K562 (cell line): ENCODE results near the gene NLRX1. TPM values are rescaled to one million over a fixed set of nuclear protein-coding genes. Genes with fewer than 3 reads are reported as not detected.

Experiments
- ATAC-seq: fragments of 200-7000 bp; cut with Tn5 transposase; 3 replicates; pipeline ENCODE4 v1.9.1; 2020; ENCODE audit warnings: moderate library complexity
- BruUV-seq: library from RNA; stranded (reverse); fragments of 400-500 nt; replicated peaks from 2 replicates; lab custom pipeline; 2021; lab: Mats Ljungman, UMichigan
- CTCF ChIA-PET: fragments of 300-600 bp; formaldehyde crosslinking; extraction: SDS; loops from one replicate; lab custom pipeline; 2021; ENCODE audit warnings: low intra/inter-chr PET ratio; lab: Yijun Ruan, JAX
- POLR2A ChIA-PET: fragments of 300-600, 350-650 bp; sonication (Branson Sonifier 250); formaldehyde crosslinking; extraction: SDS; loops from one replicate; lab custom pipeline; 2021; ENCODE audit warnings: antibody characterized with exemption, inconsistent platforms; lab: Yijun Ruan, JAX
- DNase-seq, 4 experiments: peaks; one replicate each; pipeline versions ENCODE4 v3.0.0 to v3.0.0-alpha.2; 2011 to 2018; ENCODE audit warnings: low spot score in 3 of 4, mixed read lengths in 3 of 4; ENCODE audit errors: extremely low read depth in 1 of 4
- FAIRE-seq: peaks from 2 replicates; lab custom pipeline; 2011; peaks lifted over from hg19 to GRCh38; lab: Jason Lieb, UNC
- H2AFZ ChIP-seq: 2 replicates; pipeline ENCODE4 v1.6.0; 2011; ENCODE audit warnings: low read depth, low read length, control low read depth, inconsistent platforms
- H3K27ac ChIP-seq: fragments of 200-600 bp; 3 replicates; pipeline ENCODE4 v1.8.0; 2011; ENCODE audit warnings: low read depth, mild to moderate bottlenecking, control low read depth, inconsistent platforms, low read length, moderate library complexity, mixed read lengths; ENCODE audit errors: extremely low read depth
- H3K27me3 ChIP-seq, 2 experiments: fragments of 300-600 bp in 1 of 2; 2 replicates in 1 of 2; 3 replicates in 1 of 2; pipeline versions ENCODE4 v1.6.0 to v1.8.0; 2011; ENCODE audit warnings: inconsistent platforms in 2 of 2, low read length in 2 of 2, mild to moderate bottlenecking in 1 of 2, mixed read lengths in 1 of 2, moderate library complexity in 1 of 2; ENCODE audit not compliant: control insufficient read depth in 2 of 2, insufficient read depth in 2 of 2
- H3K36me3 ChIP-seq: fragments of 300-600 bp; 3 replicates; pipeline ENCODE4 v1.8.0; 2011; ENCODE audit warnings: mild to moderate bottlenecking, low read length, inconsistent platforms; ENCODE audit not compliant: control insufficient read depth, insufficient read depth
- H3K4me1 ChIP-seq, 2 experiments: fragments of 200-600 bp in 1 of 2; replicated peaks in 1 of 2; 2 replicates in 1 of 2; 3 replicates in 1 of 2; pipeline versions ENCODE4 v1.5.1 to v1.8.0; 2011; ENCODE audit warnings: inconsistent platforms in 2 of 2, low read length in 2 of 2, mild to moderate bottlenecking in 1 of 2, mixed read lengths in 1 of 2, moderate library complexity in 1 of 2; ENCODE audit not compliant: control insufficient read depth in 2 of 2, insufficient read depth in 2 of 2
- H3K4me2 ChIP-seq: 2 replicates; pipeline ENCODE4 v1.6.1; 2011; ENCODE audit warnings: low read length, control low read depth, inconsistent platforms, mixed read lengths; ENCODE audit not compliant: insufficient read depth
- H3K4me3 ChIP-seq: fragments of 200-600 bp; sonication (generic), shearing (Covaris generic); 2 replicates; pipeline ENCODE4 v1.5.1; 2016; ENCODE audit warnings: control low read depth, inconsistent platforms
- H3K79me2 ChIP-seq: fragments of 200-600 bp; 3 replicates; pipeline ENCODE4 v1.8.0; 2011; ENCODE audit warnings: low read length, inconsistent platforms; ENCODE audit not compliant: control insufficient read depth, insufficient read depth
- H3K9ac ChIP-seq, 2 experiments: 2 replicates each; pipeline versions ENCODE4 v1.6.0 to v1.6.1; 2011; ENCODE audit warnings: low read depth in 2 of 2, low read length in 2 of 2, control low read depth in 1 of 2, inconsistent platforms in 1 of 2, mild to moderate bottlenecking in 1 of 2, mixed read lengths in 1 of 2; ENCODE audit not compliant: insufficient read depth in 1 of 2
- H3K9me1 ChIP-seq: one replicate; pipeline ENCODE4 v1.6.0; 2011; ENCODE audit warnings: inconsistent platforms, mild to moderate bottlenecking, low read length, moderate library complexity; ENCODE audit not compliant: control insufficient read depth, insufficient read depth
- H3K9me3 ChIP-seq: replicated peaks from 2 replicates; pipeline ENCODE4 v1.5.1; 2011; ENCODE audit warnings: low read depth, low read length, inconsistent platforms; ENCODE audit not compliant: control insufficient read depth, insufficient read depth
- H4K20me1 ChIP-seq: replicated peaks from 2 replicates; pipeline ENCODE4 v1.6.1; 2011; ENCODE audit warnings: low read length, inconsistent platforms, mixed read lengths; ENCODE audit not compliant: control insufficient read depth, insufficient read depth
- CAMTA2 ChIP-seq: fragments of 250-450 bp; sonication (Bioruptor Pico); conservative IDR thresholded peaks from 2 replicates; pipeline ENCODE4 v1.5.1; 2022
- HDAC6 ChIP-seq: IDR thresholded peaks from 2 replicates; pipeline ENCODE4 v1.6.1; 2012; ENCODE audit warnings: low read depth, mild to moderate bottlenecking, control low read depth, inconsistent platforms, low read length, moderate library complexity
- HMGN3 ChIP-seq: IDR thresholded peaks from 2 replicates; pipeline ENCODE4 v1.6.1; 2011; ENCODE audit warnings: borderline replicate concordance, low read depth, mild to moderate bottlenecking, mixed read lengths, low read length; ENCODE audit not compliant: insufficient read length; ENCODE audit errors: extremely low read depth
- LARP7 ChIP-seq: fragments of 450-650 bp; IDR thresholded peaks from 2 replicates; pipeline ENCODE4 v1.6.1; 2016
- MTA2 ChIP-seq: fragments of 450-650 bp; IDR thresholded peaks from 2 replicates; pipeline ENCODE4 v1.6.1; 2016; ENCODE audit warnings: low read depth
- NR1H2 ChIP-seq: sonication (generic); formaldehyde crosslinking; IDR thresholded peaks from 2 replicates; pipeline ENCODE4 v1.4.0; 2020; ENCODE audit warnings: mild to moderate bottlenecking, missing genetic modification reagents
- NUFIP1 ChIP-seq: fragments of 450-650 bp; IDR thresholded peaks from 2 replicates; pipeline ENCODE4 v1.6.1; 2018; ENCODE audit not compliant: partially characterized antibody
- RBM14 ChIP-seq: fragments of 200-400 bp; formaldehyde crosslinking; IDR thresholded peaks from 2 replicates; pipeline ENCODE4 v1.6.1; 2018; ENCODE audit warnings: low read depth, mild to moderate bottlenecking, low read length, moderate library complexity, borderline replicate concordance; ENCODE audit not compliant: insufficient read depth
- TFAM ChIP-seq: fragments of 250-450 bp; sonication (Bioruptor Pico); conservative IDR thresholded peaks from 2 replicates; pipeline ENCODE4 v1.5.0; 2021; ENCODE audit warnings: mild to moderate bottlenecking, moderate library complexity
- ZNF431 ChIP-seq: sonication (generic); formaldehyde crosslinking; IDR thresholded peaks from 2 replicates; pipeline ENCODE4 v1.8.0; 2022; ENCODE audit warnings: mild to moderate bottlenecking, missing genetic modification reagents
- WGBS: fragments of 100-300 bp; shearing (Covaris generic); methylation state at CpG from one replicate; pipeline ENCODE4 v1.1.6; 2016; ENCODE audit warnings: low coverage, mixed read lengths; ENCODE audit not compliant: insufficient coverage; ENCODE audit errors: missing lambda C conversion rate; 5-methylcytosine and 5-hydroxymethylcytosine counted together
- in situ Hi-C: fragments of 300-500 bp; cut with MboI; formaldehyde crosslinking; loops from 4 replicates; pipeline ENCODE4 v1.15.0; 2018; ENCODE audit warnings: inconsistent platforms, mixed read lengths
- intact Hi-C: fragments of 100-400 bp; cut with micrococcal nuclease; formaldehyde crosslinking; loops from 2 replicates; pipeline ENCODE4 v1.14.2; 2022
- polyA plus RNA-seq, 8 experiments: library from polyadenylated mRNA; depleted of rRNA in 4 of 8; stranded (reverse) in 5 of 8; unstranded in 3 of 8; fragments of >200 nt; fragmentation: Nextera tagmentation in 2 of 8; fragmentation: Illumina TruSeq in 1 of 8; extraction: Ambion mirVana in 2 of 8; extraction: Trizol in 1 of 8; gene quantifications; 2 replicates each; pipeline versions ENCODE4 v1.2.1 to v1.2.3, GENCODE V29; 2011 to 2014; ENCODE audit warnings: inconsistent platforms in 1 of 8, missing spikeins in 1 of 8
- total RNA-seq, 7 experiments: library from RNA; depleted of rRNA in 6 of 7; stranded (reverse); fragments of >200 nt in 6 of 7; fragmentation: Illumina TruSeq in 2 of 7; extraction: Trizol in 2 of 7; gene quantifications; 2 replicates each; pipeline versions ENCODE4 v1.2.1 to v1.2.3, GENCODE V29; 2011 to 2021; ENCODE audit warnings: low replicate concordance in 1 of 7
- TF ChIP-seq, protein P1 (sequence below), 2 experiments: IDR thresholded peaks; 2 replicates each; pipeline ENCODE4 v1.6.1; 2011; ENCODE audit warnings: borderline replicate concordance in 1 of 2, control low read depth in 1 of 2, low read depth in 1 of 2, low read length in 1 of 2, mild to moderate bottlenecking in 1 of 2, mixed read lengths in 1 of 2, moderate library complexity in 1 of 2; ENCODE audit not compliant: insufficient read depth in 1 of 2, insufficient read length in 1 of 2, poor library complexity in 1 of 2, severe bottlenecking in 1 of 2; ENCODE audit errors: extremely low read depth in 1 of 2
- TF ChIP-seq, protein P2 (sequence below): fragments of 450-650 bp; IDR thresholded peaks from 2 replicates; pipeline ENCODE4 v1.6.1; 2016; ENCODE audit warnings: low read depth

The NLRX1 gene
- total and polyA plus RNA-seq, 9 of the 15 experiments (the other 6 are each of a cell fraction or from before 2014, with no cell fraction given): 0.04 to 2.3 (median 0.69) TPM

DNA sequence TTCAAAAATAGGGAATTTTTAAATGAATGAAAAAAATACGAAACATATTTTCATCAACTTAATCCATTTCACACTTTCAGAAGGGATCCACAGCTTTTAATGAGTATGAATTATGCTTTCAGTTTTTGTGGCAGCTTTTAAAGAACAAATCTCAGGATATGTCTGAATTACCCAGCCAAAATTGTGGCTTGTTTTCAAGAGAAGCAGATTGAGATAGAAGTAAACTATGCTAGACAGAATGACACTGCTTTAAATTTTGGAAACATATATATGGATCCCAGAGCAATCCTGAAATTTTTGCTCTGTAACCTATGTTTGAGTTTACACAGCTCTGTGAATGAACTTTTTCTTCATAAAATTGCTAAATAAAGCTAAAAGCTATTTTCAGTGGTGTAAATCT, 49.6 kb upstream of the NLRX1 start (continued):
- no peak for TF ChIP-seq TFAM (CRISPR knock-in tag)

DNA sequence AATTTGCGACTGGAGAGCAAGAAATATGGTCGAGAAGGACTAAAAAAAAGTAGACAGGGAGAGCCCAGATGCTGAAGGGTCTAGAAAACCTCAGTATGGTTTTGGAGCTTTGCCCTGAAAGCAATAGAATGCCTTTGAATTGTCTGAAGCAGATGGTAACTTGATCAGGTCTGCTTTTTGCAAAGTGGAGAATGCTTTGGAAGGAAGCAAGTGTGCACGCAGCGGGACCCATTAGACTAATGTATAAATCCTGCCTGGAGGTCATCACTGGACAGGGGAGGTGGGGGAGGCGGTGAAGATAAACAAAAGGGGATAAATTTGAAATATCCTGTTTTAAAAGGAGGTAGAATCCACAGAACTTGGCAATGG, 47.9 kb upstream of the NLRX1 start:
- peak; percentile 20 for ATAC-seq
- ChIA-PET CTCF (no interaction called here), POLR2A (interaction anchor here (1.0 to 1.1 kb wide), 4 partner anchors 12 to 86 kb away, joined by 3 to 6 read pairs (median 3); no protein-coding TSS in a partner anchor)
- in situ Hi-C loops: no loop called here
- Histone ChIP-seq H3K27me3 (no peaks in the 10 kb centered on the region), H3K36me3 (peaks cover 44% of the 10 kb centered on the region), H3K9ac (peak overlapping the region; percentile 65 to 86; a peak in 3 of 4 replicates), H3K4me2 (peak overlapping the region; percentile 76), H4K20me1 (no peaks in the 10 kb centered on the region), H3K9me3 (no peaks in the 10 kb centered on the region), H3K4me3 (peak overlapping the region; percentile 29), H3K9me1 (no peaks in the 10 kb centered on the region), H3K79me2 (peaks cover 24% of the 10 kb centered on the region), H3K4me1 (peaks cover 16 to 21% of the 10 kb centered on the region in 2 experiments), H2AFZ (peak overlapping the region; percentile 88), H3K27ac (peak overlapping the region; percentile 68)
- intact Hi-C loops: loop anchor here (2.0 kb wide), 1 partner anchor 18 kb away; no protein-coding TSS in a partner anchor
- DNase-seq: peak in 1 of 4 experiments; percentile 50
- 8% methylated on average over 5 of the region's 5 CpGs for WGBS
- BruUV-seq: TSS peak; percentile 93
- no peak for FAIRE-seq
- TF ChIP-seq MTA2 (no peak), ZNF431 (CRISPR knock-in tag) (no peak), LARP7 (no peak), HMGN3 (no peak), NUFIP1 (no peak), CAMTA2 (CRISPR knock-in tag) (no peak), HDAC6 (no peak), NR1H2 (CRISPR knock-in tag) (no peak), RBM14 (no peak)
- TF ChIP-seq, protein P1, sequence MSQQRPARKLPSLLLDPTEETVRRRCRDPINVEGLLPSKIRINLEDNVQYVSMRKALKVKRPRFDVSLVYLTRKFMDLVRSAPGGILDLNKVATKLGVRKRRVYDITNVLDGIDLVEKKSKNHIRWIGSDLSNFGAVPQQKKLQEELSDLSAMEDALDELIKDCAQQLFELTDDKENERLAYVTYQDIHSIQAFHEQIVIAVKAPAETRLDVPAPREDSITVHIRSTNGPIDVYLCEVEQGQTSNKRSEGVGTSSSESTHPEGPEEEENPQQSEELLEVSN (IDR thresholded peaks at IDR 0.05; ENCODE audit: borderline replicate concordance in 1 of 2, extremely low read depth in 1 of 2, insufficient read depth in 1 of 2, insufficient read length in 1 of 2, low read depth in 1 of 2, low read length in 1 of 2, poor library complexity in 1 of 2, severe bottlenecking in 1 of 2): no peak
- TF ChIP-seq, protein P2, sequence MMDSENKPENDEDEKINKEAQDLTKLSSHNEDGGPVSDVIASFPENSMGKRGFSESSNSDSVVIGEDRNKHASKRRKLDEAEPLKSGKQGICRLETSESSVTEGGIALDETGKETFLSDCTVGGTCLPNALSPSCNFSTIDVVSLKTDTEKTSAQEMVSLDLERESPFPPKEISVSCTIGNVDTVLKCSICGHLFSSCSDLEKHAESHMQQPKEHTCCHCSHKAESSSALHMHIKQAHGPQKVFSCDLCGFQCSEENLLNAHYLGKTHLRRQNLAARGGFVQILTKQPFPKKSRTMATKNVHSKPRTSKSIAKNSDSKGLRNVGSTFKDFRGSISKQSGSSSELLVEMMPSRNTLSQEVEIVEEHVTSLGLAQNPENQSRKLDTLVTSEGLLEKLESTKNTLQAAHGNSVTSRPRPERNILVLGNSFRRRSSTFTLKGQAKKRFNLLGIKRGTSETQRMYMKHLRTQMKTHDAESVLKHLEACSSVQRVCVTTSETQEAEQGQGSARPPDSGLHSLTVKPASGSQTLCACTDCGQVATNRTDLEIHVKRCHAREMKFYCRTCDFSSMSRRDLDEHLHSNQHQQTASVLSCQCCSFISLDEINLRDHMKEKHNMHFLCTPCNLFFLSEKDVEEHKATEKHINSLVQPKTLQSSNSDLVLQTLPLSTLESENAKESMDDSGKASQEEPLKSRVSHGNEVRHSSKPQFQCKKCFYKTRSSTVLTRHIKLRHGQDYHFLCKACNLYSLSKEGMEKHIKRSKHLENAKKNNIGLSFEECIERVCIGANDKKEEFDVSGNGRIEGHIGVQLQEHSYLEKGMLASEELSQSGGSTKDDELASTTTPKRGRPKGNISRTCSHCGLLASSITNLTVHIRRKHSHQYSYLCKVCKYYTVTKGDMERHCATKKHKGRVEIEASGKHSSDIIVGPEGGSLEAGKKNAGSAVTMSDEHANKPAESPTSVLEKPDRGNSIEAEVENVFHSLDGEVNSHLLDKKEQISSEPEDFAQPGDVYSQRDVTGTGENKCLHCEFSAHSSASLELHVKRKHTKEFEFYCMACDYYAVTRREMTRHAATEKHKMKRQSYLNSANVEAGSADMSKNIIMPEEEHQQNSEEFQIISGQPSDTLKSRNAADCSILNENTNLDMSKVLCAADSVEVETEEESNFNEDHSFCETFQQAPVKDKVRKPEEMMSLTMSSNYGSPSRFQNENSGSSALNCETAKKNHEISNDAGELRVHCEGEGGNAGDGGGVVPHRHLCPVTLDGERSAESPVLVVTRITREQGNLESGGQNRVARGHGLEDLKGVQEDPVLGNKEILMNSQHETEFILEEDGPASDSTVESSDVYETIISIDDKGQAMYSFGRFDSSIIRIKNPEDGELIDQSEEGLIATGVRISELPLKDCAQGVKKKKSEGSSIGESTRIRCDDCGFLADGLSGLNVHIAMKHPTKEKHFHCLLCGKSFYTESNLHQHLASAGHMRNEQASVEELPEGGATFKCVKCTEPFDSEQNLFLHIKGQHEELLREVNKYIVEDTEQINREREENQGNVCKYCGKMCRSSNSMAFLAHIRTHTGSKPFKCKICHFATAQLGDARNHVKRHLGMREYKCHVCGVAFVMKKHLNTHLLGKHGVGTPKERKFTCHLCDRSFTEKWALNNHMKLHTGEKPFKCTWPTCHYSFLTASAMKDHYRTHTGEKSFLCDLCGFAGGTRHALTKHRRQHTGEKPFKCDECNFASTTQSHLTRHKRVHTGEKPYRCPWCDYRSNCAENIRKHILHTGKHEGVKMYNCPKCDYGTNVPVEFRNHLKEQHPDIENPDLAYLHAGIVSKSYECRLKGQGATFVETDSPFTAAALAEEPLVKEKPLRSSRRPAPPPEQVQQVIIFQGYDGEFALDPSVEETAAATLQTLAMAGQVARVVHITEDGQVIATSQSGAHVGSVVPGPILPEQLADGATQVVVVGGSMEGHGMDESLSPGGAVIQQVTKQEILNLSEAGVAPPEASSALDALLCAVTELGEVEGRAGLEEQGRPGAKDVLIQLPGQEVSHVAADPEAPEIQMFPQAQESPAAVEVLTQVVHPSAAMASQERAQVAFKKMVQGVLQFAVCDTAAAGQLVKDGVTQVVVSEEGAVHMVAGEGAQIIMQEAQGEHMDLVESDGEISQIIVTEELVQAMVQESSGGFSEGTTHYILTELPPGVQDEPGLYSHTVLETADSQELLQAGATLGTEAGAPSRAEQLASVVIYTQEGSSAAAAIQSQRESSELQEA: no peak
